SJSA1 (cell line): ENCODE data around the gene PCDH8. TPM values are rescaled to one million over a fixed set of nuclear protein-coding genes. Genes with fewer than 3 reads are reported as not detected.
"Not testable (repeated sequence)": the region's sequence is repeated elsewhere in the genome, so short reads cannot be mapped to it uniquely, and the experiment has no call there.

Experiments used
- DNase-seq, 2 experiments: peaks; one replicate each; pipeline ENCODE4 v3.0.0-alpha.2; 2015 to 2020; ENCODE audit warnings: low spot score in 2 of 2, low read depth in 1 of 2
- H3K27ac ChIP-seq: fragments of 250-450 bp; sonication (Bioruptor Pico); 2 replicates; pipeline ENCODE4 v1.5.1; 2020; ENCODE audit warnings: mild to moderate bottlenecking, moderate library complexity
- H3K27me3 ChIP-seq: fragments of 250-450 bp; sonication (Bioruptor Pico); replicated peaks from 2 replicates; pipeline ENCODE4 v1.5.1; 2020; ENCODE audit warnings: mild to moderate bottlenecking, moderate library complexity
- H3K36me3 ChIP-seq: fragments of 250-450 bp; sonication (Bioruptor Pico); 2 replicates; pipeline ENCODE4 v1.5.1; 2020; ENCODE audit warnings: mild to moderate bottlenecking
- H3K4me1 ChIP-seq: fragments of 250-450 bp; sonication (Bioruptor Pico); replicated peaks from 2 replicates; pipeline ENCODE4 v1.6.1; 2021; ENCODE audit warnings: mild to moderate bottlenecking
- H3K4me3 ChIP-seq: fragments of 250-450 bp; sonication (Bioruptor Pico); 2 replicates; pipeline ENCODE4 v1.5.1; 2020; ENCODE audit warnings: mild to moderate bottlenecking
- H3K9me3 ChIP-seq: fragments of 250-450 bp; sonication (Bioruptor Pico); replicated peaks from 2 replicates; pipeline ENCODE4 v1.5.1; 2020; ENCODE audit warnings: mild to moderate bottlenecking
- total RNA-seq: library from RNA; depleted of rRNA; stranded (reverse); fragments of >200 nt; shearing (Covaris generic); gene quantifications from 2 replicates; pipeline ENCODE4 v1.2.3, GENCODE V29; 2014

Gene PCDH8
- total RNA-seq, 1 experiment from 2014 or later, result not detected

DNA sequence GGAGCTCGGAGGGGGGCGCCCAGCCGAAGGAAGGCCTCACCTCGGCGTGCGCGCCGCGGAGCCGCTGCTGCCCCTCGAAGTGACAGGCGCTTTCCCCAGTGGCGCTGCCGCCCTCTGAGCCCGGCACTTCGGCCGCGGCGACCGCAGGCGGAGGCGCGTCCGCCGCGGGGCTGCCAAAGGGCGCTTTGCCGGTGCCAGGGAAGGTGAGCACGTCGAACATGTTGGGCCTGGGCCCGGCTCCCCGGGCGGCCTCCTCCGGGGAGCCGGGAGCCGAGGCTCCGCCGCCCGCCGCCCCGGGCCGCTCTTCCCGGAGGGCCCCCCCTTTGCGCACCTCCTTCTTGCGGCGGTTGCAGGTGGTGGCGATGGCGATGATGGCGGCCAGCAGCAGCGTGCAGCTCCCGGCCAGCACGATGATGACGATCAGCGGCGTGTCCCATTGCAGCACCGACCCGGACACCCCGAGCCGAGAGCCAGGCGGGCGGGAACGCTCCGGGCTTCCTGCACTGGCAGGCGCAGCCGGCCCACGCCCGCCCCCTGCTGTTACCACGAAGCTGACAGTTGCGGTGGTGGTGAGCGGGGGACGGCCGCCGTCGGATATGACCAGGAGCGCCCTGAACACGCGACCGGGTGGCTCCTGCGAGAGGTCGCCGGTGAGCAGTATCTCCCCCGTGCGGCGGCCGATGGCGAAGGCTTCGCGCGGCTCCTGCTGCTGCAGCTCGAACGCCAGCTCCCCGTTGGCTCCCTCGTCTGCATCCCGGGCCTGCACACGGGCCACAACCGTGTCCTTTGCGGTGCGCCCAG lies 2.5 kb downstream of the PCDH8 start:
- no peak for DNase-seq
- no peak overlapping the region for H3K4me3 ChIP-seq

DNA sequence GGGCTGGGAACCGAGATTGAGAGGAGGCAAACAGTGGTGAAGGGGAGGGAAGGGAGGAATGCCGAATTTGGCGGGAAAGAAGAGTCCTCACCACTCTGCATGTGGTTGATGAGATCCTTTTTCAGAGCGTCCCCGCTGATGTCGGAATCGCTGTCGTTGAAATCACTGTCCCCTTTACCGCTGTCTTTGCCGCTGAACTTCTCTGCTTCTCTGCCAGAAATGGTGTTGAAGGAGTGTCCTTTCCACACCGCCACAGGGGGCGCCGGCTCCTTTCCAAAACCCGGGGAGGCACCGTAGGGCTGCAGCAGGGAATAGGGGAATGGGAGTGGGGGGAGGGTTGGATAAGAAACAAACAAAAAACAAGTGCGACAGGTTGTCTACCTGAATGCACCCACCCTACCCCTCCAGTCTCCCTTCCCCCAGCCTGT lies 3.1 kb downstream of the PCDH8 start:
- no peak for DNase-seq
- no peaks in the 10 kb centered on the region for H3K27me3 ChIP-seq
- H3K27ac ChIP-seq, result no peak overlapping the region
- H3K4me1 ChIP-seq, result no peaks in the 10 kb centered on the region
- no peaks in the 10 kb centered on the region for H3K36me3 ChIP-seq
- no peak overlapping the region for H3K4me3 ChIP-seq
- peaks cover 22% of the 10 kb centered on the region for H3K9me3 ChIP-seq

More for the DNA sequence above, 2.5 kb downstream of the PCDH8 start:
- H3K9me3 ChIP-seq, result peaks cover 22% of the 10 kb centered on the region
- no peak overlapping the region for H3K27ac ChIP-seq
- peaks cover 4% of the 10 kb centered on the region; the same call in 1 of the 2 replicates for H3K27me3 ChIP-seq
- peaks cover 5% of the 10 kb centered on the region for H3K4me1 ChIP-seq
- no peaks in the 10 kb centered on the region for H3K36me3 ChIP-seq

DNA sequence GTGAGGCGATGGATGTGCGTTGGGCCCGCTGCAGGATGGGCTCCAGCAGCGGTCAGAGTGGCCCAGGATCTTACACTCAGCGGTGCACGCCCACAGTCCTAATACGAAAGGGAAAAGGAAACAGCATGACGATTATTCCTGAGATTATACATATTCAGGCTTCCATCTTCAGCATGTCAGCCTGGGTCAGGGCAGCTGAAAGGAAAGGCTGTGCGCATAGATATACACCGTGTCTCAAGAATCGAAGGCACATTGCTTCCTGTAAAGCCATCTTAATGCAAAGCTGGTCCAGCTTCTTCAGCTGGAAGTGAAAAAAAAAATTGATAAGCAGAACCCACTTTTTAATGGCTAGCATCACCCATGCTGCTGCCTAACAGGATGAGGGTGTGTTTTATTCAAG lies 3.6 kb downstream of the PCDH8 start:
- no peaks in the 10 kb centered on the region for H3K27me3 ChIP-seq
- no peaks in the 10 kb centered on the region for H3K36me3 ChIP-seq
- H3K4me3 ChIP-seq, result no peak overlapping the region
- peaks cover 22% of the 10 kb centered on the region for H3K9me3 ChIP-seq
- no peak overlapping the region for H3K27ac ChIP-seq
- H3K4me1 ChIP-seq, result no peaks in the 10 kb centered on the region
- no peak for DNase-seq

DNA sequence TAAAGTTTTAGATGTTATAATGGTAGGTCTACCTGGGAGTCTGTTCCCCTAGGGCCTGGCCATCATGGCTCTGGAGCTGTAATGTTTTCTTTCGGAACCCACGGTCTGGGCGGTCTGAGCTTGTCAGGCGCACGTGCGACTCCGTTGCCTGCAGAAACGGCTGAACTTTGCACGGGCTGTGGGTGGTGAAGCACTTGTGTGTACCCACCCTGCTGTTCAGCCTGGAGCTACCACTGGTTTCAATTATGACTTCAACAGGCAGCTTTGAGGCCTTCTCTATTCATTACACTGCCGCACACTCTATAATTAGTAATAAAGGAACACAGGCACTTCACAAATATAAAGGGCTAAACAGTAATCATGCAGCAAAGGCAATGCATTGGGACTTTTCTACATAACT lies 6.0 kb downstream of the PCDH8 start:
- no peaks in the 10 kb centered on the region for H3K4me1 ChIP-seq
- no peaks in the 10 kb centered on the region for H3K36me3 ChIP-seq
- H3K9me3 ChIP-seq, result peaks cover 15% of the 10 kb centered on the region
- H3K27me3 ChIP-seq, result no peaks in the 10 kb centered on the region
- H3K27ac ChIP-seq, result no peak overlapping the region
- DNase-seq, result no peak
- H3K4me3 ChIP-seq, result no peak overlapping the region

DNA sequence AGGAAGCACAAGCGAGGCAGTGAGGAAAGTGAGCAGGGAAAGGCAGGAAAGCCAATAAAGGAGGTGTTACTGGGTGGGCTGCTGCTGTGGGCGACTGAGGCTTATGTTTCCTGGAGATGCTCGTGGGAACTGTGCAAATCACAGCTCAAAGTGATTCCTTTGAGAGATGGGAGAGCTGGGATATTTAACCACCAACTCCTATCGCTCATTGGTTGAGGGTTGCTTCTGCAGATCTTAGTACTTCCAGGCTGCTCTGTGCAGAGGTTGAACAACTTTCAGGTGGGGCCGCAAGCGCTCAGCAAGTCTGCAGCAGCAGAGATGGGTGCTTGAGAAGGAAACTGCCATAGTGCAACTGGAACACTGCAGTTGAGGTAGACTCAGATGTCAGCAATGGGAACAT lies 8.4 kb downstream of the PCDH8 start:
- Histone ChIP-seq H3K4me3 (no peak overlapping the region), H3K27me3 (no peaks in the 10 kb centered on the region), H3K27ac (no peak overlapping the region), H3K36me3 (no peaks in the 10 kb centered on the region), H3K4me1 (no peaks in the 10 kb centered on the region), H3K9me3 (no peaks in the 10 kb centered on the region)
- no peak for DNase-seq

DNA sequence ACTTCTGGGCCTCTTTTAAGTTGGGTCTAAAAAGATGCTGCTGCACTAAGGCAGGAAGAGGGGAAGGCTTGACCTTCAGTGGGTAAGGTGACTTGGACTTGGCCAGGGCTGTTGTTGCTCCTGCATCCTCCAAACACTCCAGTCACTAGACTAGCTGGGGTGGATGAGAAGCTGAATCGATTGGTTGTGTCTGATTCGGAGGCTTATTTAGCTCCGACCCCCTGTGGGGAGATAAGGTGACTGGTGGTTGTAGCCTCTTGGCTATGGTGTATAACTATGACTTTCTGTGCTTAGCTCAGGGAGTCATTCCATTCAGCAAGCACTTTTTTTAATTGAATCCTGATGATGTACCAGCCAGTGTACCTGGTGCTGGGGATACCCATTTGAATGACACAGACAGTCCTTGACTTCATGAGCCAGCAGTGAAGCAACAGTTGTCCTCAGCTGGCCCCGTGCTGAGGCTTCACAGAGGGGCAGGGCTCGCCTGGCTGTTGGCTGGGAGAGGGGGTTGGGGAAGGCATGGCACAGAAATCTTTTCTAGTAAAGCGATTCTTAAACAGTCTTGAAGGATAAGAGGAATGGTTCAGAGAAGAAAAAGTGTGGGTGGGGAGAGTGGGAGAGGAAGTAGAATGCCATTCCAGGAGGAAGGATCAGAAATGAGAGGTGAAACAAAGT lies 9.9 kb downstream of the PCDH8 start:
- H3K4me3 ChIP-seq, result no peak overlapping the region
- no peaks in the 10 kb centered on the region for H3K27me3 ChIP-seq
- H3K9me3 ChIP-seq, result no peaks in the 10 kb centered on the region
- no peak for DNase-seq
- H3K36me3 ChIP-seq, result no peaks in the 10 kb centered on the region
- no peaks in the 10 kb centered on the region for H3K4me1 ChIP-seq
- H3K27ac ChIP-seq, result no peak overlapping the region

DNA sequence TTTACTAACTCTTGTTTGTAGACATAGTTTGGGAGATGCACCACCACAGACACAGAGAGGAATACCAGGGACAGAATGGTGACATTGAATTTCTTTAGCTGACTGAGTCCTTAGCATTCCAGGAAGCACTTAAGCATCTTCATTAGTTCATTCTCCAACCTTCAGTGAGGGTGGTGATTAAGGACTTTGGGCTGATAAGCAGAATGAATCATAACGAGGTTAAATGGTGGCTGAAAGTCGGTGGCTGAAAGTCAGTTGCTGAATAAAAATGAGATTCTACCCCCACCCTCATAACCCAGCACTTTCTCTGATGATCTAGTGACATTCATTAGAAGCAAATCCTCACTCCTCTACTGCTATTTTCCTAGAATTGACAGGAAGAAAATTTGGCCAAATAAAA lies 10.6 kb downstream of the PCDH8 start:
- H3K27ac ChIP-seq, result no peak overlapping the region

DNA sequence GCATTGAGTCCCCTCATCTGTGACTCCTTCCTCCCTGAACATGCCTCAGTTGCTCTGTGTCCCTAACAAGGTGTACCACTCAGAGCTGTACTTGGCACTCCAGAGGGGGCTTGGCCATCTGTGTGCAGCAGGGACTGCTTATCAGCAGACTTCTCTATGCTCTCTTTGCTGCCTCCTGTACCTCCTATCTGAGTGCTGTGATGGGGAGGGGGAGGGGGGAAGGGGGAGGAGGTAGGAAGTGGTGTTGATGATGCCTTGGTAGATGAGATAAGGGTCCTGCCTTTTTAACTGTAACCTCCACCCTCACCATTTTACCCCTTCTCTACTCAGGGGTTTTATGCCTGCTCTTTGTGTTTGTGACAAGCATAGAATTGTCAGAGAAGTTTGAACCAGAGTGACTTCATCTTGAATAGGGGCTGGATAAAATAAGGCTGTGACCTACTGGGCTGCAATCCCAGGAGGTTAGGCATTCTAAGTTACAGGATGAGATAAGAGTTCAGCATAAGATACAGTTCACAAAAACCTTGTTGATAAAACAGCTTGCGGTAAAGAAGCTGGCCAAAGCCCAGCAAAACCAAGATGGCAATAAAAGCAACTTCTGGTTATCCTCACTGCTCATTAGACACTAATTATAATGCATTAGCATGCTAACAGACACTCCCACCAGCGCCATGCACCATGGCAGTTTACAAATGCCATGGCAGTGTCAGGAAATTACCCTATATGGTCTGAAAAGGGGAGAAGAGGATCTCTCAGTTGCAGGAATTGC lies 13.2 kb downstream of the PCDH8 start:
- DNase-seq, result no peak
- H3K4me1 ChIP-seq, result 0 out of 2 replicates have a peak, but pooled peaks cover 3% of the 10 kb centered on the region
- no peak overlapping the region for H3K4me3 ChIP-seq
- no peaks in the 10 kb centered on the region for H3K9me3 ChIP-seq
- no peaks in the 10 kb centered on the region for H3K27me3 ChIP-seq
- no peaks in the 10 kb centered on the region for H3K36me3 ChIP-seq
- no peak overlapping the region for H3K27ac ChIP-seq

More for the DNA sequence above, 10.6 kb downstream of the PCDH8 start:
- Histone ChIP-seq H3K9me3 (no peaks in the 10 kb centered on the region), H3K4me3 (no peak overlapping the region), H3K27me3 (no peaks in the 10 kb centered on the region), H3K4me1 (no peaks in the 10 kb centered on the region), H3K36me3 (no peaks in the 10 kb centered on the region)
- DNase-seq, result no peak

DNA sequence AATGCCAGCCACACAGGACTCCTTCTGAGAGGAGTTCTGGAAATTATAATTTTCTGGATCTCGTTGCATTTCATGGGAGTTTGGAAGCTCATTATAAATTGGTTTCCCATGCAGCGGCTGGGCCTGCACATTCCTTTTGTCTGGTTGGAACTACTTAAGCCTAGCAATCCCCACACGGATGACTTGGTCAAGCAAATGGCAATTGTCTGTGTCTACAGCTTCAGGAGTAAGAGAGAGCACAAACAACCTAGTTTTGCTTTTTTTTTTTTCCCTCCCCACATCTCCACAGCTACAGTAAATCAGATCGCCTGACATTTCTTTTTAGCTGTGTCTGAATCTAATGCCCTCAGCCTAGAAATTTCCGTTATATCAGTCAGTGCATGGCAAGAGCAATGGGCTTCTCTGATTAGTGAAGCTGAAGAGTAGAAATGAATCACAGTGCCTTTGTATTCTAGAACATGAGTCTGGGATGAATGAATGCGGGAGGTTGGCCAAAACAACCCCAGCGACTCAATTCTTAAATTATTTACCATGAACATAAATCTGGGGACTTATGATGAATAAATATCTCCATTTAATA lies 15.1 kb downstream of the PCDH8 start:
- H3K27me3 ChIP-seq, result no peaks in the 10 kb centered on the region
- no peaks in the 10 kb centered on the region for H3K9me3 ChIP-seq
- H3K4me1 ChIP-seq, result 0 out of 2 replicates have a peak, but pooled peaks cover 3% of the 10 kb centered on the region
- no peak overlapping the region for H3K27ac ChIP-seq
- DNase-seq, result no peak
- H3K4me3 ChIP-seq, result no peak overlapping the region
- H3K36me3 ChIP-seq, result no peaks in the 10 kb centered on the region

DNA sequence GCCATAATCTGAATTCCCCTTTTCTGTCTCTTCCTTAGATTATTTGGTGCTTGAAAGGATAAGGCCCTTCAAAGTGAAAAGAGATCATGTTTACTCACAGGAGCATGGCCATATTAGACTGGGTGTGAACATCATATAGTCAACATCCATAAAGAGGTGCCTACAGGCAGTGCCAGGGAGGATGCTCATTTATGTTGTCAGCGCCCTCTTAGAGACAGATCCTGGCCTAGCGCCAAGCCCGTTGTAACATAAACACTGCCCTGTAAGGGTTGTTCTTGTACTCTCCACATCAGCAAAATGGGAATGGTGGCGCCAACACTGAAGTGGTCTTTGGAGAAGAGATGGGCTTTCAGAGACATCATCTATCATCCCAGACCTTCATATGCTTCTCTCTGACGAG lies 16.1 kb downstream of the PCDH8 start:
- no peaks in the 10 kb centered on the region for H3K9me3 ChIP-seq
- H3K36me3 ChIP-seq, result no peaks in the 10 kb centered on the region
- H3K27ac ChIP-seq, result no peak overlapping the region
- H3K4me1 ChIP-seq, result 0 out of 2 replicates have a peak, but pooled peaks cover 3% of the 10 kb centered on the region
- H3K4me3 ChIP-seq, result no peak overlapping the region
- no peak for DNase-seq
- no peaks in the 10 kb centered on the region for H3K27me3 ChIP-seq

DNA sequence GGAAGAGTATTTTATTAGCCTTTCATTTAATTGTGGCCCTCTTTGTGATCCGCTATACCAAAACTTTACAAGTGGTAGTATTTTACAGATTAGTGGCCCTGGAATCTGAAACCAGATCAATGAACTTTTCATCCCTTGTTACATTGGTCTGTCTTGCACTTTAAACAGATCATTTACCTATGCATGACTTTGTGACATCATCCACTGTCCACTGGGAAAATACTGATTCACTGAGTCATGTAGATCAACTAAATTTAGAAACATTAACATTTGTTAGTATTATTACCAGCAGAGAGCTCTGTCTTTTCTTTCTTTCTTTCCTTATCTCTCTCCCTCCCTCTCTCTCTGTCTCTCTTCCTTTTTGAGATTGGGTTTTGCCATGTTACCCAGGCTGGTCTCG lies 17.5 kb downstream of the PCDH8 start:
- H3K4me3 ChIP-seq, result no peak overlapping the region
- no peak for DNase-seq
- no peaks in the 10 kb centered on the region for H3K36me3 ChIP-seq
- H3K27ac ChIP-seq, result no peak overlapping the region
- no peaks in the 10 kb centered on the region for H3K27me3 ChIP-seq
- H3K4me1 ChIP-seq, result 0 out of 2 replicates have a peak, but pooled peaks cover 3% of the 10 kb centered on the region
- no peaks in the 10 kb centered on the region for H3K9me3 ChIP-seq

DNA sequence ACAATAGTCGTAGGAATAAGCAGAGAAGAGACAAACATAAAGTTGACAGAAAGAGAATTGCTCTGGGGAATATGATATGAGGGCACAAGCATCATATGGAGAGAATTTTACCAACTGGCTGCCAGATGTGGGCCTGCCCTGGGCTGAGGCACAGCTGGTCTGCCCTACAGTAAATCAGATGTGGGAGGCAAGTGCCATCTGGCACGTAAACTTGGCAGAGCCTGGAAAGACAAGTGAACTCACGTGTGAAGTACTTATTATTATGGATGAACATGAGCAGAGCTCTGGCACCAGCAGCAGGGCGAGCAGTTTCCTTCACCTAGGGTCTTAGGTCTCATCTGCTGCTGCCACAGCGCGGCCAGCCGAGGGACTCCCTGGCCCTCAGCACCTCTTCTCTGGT lies 20.6 kb downstream of the PCDH8 start:
- H3K27me3 ChIP-seq, result no peaks in the 10 kb centered on the region
- no peaks in the 10 kb centered on the region for H3K36me3 ChIP-seq
- H3K27ac ChIP-seq, result no peak overlapping the region
- DNase-seq, result no peak
- H3K9me3 ChIP-seq, result no peaks in the 10 kb centered on the region
- no peak overlapping the region for H3K4me3 ChIP-seq
- H3K4me1 ChIP-seq, result 0 out of 2 replicates have a peak, but pooled peaks cover 3% of the 10 kb centered on the region

DNA sequence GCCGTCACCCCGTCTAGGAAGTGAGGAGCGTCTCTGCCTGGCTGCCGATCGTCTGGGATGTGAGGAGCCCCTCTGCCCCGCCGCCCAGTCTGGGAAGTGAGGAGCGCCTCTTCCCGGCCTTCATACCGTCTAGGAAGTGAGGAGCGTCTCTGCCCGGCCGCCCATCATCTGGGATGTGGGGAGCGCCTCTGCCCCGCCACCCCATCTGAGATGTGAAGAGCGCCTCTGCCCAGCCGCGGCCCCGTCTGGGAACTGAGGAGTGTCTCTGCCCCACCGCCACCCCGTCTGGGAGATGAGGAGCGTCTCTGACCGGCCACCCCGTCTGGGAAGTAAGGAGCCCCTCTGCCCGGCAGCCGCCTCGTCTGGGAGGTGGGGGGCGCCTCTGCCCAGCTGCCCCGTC lies 30.6 kb downstream of the PCDH8 start:
- not testable (repeated sequence) for DNase-seq, H3K9me3 ChIP-seq, H3K36me3 ChIP-seq, H3K4me3 ChIP-seq, H3K4me1 ChIP-seq, H3K27me3 ChIP-seq, H3K27ac ChIP-seq
